GM18868 (cell line): ENCODE results near the gene GALNTL6.
A peak's percentile ranks its signal among the peaks of the same experiment; 100 is the strongest.

Experiments used
- ATAC-seq: cut with Tn5 transposase; IDR thresholded peaks from one replicate; pipeline ENCODE4 v1.9.1; 2021; ENCODE audit warnings: mild to moderate bottlenecking, moderate library complexity; ENCODE audit not compliant: unreplicated experiment

The GALNTL6 gene

DNA sequence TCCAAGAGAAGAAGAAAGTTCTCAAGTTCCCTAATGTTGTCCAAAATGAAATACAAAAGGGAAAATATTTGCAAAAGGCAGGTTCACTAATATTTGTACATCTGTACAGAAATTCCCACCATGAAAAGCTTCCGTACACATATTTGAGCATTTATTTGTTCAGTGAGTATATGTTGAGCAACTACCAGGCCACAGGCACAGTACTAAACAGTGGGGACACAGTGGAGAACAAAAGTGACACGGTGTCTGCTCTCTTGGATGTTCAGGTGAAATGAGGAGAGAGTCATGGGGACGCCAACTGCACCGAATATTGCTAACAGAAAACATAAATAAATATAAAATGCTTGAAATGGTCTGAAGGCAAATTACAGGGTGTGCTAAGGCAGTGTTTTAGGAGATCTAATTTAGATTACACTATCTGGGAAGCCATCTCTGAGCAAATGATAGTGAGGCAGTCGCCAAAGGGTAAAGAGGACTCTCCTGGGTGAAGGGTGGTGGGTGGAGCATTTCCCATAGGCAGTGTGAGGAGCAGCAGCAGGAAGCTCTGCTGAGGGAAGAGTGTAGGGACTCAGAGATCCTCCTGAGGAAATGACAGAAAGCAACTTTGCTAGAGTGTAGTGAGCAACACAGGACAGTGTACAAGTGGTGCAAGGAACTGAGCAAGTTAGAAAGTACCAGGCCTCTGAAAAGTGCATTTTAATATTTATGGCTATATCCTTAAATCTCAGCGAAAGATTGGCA, 375.2 kb downstream of the GALNTL6 start:
- ATAC-seq, result no peak

DNA sequence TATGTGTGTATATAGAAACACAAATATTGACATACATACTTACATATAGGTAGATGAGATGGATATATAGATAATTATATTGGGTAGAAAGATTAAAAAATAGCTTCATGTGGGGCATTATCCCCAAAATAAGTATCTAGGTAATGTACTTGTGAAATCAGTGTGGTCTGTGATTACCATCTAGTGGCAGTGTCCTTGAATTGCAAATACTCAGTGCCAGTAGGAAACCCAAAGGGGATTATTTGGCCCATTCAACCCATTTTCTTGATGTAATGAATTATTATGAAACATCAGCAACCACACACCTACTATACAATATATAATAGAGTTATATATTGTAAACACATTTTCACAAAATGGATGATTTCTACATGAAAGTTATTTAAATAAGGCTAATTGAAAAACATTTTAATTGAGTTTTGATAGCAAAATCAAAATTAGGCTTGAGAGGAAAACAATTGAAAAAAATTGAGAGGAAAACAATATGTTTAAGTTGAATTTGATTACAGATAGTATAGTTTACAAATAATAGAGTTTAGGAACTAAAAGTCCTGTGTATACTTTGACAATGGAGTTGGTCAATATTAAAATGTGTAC, 389.4 kb downstream of the GALNTL6 start:
- peak; percentile 80 for ATAC-seq

DNA sequence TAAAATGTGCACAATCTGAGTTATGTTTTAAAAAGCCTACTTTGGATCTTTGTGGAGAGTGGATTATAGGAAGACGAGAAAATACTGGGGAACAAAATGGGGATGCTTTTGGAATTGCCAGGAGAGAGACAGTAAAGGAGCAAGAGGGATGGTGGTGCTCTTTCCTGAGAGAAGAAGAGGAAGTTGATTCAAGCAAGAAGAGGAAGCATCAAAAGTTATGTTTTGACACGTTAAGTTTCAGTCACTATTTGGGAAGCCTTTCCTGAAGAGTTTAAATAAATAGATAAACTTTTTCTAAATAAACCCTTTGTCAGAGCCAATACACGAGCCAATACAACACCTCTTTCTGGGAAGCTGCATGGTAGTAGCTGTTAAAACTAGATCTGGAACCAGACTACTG, 394.1 kb downstream of the GALNTL6 start:
- ATAC-seq, result no peak

DNA sequence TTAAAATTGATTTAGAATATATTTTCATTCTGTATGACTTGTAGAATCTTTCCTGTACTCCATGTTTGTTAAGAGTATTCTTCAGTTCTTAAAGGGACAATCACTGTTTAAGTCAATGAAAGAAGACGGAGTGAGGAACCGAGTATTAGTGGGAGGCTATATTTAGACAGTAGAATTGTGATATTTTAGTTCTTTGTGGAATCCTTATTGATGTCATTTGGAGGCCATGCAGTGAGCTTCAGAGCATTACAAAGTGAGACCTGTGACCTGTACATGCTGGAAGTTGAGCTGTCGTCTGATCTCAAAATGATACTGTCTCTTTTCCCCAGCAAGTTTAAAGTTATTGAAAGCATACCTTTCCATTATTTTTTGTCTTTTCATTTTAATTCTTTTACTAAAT, 394.7 kb downstream of the GALNTL6 start:
- ATAC-seq, result no peak

DNA sequence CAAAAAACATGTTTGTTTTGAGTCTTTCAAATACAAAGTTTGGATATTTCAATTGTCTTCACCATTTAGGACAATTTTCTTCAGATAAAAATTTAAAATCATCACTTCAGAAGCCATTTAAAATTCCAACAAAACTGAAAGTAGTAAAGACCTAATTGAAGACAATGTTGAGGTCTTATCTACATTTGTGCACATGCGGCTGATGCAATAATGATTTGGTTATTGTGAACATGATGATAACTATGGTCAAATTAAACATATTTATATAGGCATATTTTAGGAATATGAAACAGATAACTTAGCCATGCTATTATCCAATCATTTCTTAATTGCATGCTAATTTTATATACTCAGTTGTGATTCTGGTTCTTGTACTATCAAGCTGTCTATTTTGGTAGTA, 407.5 kb downstream of the GALNTL6 start:
- ATAC-seq, result no peak

DNA sequence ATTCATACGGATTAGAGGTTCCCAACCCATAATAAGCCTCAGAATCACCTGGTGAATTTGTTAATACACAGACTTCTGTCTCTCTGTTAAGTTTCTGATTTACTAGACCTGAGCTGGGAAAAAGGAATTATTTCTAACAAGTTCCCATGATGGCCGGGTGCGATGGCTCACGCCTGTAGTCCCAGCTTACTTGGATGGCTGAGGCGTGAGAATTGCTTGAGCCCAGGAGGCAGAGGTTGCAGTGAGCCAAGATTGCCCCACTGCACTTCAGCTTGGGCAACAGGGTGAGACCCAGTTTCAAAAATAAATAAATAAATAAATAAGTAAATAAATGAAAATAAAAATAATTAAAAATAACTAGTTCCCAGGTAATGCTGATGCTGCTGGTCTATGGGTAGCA, 412.3 kb downstream of the GALNTL6 start:
- no peak for ATAC-seq

DNA sequence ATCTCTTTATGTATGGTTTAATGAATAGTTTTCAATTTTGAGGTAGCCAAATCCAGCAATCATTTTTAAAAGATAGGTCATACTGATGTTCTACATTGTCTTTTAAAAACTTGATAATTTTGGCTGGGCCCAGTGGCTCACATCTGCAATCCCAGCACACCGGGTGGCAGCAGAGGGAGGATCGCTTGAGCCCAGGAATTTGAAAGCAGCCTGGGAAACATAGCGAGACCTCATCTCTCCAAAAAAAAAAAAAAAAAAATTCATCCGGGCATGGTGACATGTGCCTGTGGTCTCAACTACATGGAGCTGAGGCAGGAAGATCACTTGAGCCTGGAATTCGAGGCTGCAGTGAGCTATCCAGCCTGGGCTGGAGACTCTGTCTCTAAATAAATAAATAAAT, 419.8 kb downstream of the GALNTL6 start:
- no peak for ATAC-seq

DNA sequence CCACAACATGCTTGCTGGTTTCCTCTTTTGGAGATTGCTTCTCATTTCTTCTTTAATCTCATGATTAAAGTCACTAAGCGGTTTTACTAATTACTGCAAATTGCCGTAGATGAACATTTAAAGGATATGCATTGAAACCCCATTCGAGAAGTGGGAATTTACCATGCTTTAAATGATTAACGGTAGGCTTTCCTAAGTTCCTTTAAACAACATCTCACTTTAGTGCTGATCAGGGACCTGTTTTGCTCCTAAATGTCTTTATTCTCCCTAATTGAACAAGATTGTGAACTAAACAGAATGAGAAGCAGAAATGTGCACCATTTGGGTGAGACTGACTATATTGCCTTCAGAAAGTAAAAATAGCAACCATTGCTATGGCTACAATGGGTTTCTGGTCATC, 430.3 kb downstream of the GALNTL6 start:
- ATAC-seq, result no peak

DNA sequence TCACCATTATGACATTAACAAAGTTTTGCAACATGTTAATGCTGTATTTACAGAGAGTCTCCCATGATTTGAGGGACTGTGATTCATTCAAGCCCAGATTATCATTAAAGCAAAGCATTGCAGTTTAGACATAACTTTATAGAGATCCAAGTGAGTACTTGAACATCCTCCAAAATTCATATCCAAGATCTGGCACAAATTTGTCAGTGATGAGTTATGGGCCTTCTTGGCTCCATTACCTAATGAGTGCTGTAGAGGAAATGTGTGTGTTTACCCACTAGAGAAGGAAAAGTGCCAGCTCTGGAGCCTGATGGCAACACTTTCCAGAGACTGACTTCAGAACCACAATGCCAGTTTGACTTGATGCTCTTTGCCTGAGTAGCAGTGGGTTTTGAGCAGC, 432.3 kb downstream of the GALNTL6 start:
- ATAC-seq, result no peak

DNA sequence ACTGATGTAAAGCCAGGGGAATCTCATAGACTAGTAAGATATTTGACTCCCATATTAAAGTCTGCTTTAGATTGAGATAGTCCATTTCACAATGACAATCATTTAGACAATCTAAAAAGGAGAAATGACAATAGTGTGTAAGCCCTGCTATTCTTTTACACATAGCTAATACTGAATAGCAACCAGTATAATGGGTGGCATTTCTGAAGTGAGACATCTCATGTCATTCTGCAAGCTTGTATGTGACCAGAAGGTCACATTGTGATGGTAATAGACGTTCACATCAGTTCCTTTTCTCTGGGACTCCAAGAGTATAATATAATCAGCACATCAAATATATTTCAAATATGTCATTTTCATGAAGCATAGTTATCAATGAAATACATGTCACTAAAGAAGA, 440.2 kb downstream of the GALNTL6 start:
- ATAC-seq, result no peak

DNA sequence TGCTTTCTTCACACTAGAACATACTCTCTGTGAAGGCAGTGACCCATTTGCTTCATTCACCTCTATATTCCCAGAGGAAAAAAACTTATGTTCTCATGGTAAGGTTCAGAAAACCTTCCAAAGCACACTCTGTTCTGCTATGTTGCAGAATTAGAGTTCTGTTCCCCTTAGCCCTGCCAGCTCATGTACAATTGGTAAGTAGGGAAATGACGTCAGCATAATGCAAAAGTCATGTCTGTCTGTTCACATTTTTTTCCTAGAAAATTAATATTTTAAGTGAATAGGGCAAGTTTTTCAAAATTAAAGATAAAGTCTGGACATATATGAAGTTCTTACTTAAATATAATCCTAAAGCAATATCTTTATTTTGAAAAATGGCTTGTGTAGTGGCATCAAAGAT, 443.6 kb downstream of the GALNTL6 start:
- no peak for ATAC-seq

DNA sequence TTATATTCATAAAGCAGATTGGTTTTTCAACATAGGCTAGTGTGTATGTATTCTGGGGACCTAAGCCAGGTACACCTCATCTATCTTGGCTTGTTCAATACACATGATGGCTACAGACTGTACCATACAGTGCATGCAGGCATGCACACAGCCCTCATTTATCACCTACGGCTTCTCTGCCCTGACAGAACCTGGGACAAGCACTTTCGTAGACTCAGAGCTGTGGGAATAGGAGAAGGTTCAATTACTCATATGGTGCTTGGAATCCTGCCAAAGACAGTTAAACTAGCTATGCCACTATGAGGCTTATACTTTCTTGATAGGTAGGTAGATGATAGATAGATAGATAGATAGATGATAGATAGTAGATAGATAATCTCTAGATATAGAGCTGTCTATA, 457.2 kb downstream of the GALNTL6 start:
- ATAC-seq, result no peak

DNA sequence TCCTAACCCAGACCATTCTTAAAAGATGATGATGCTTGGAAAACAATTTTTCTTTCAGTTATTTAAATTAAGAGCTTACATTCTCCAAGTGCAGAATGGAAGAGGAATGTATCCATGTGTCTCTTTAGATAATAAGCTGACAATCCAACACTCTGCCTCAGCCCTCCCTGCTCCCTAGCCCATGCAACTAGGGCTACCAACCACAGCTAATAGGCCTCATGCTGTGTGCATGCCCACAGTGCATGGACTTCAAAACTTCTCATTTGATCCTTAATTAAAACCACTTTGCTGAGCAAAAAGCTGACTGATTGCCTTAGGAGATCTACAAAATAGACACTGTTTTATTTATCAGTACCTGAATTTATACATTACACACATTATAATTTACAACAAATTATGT, 473.9 kb downstream of the GALNTL6 start:
- ATAC-seq, result no peak

DNA sequence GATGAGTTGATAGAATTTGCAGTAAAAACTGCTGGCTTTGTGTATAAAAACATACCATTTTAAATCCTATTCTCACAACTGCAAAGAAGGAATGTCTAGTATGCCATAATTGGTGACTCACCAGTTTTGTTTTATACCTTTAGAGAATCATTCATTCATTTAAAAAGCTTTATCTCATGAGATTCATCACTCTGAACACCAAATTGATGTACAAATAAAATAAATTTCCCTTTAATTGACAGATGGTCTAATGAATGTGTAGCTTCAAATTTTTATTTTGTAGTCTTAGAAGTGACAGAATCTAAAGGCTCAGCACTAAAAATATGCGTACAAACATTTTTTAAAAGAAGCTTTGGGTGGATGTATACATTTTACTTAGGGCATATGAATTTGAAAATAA, 492.5 kb downstream of the GALNTL6 start:
- ATAC-seq, result no peak

DNA sequence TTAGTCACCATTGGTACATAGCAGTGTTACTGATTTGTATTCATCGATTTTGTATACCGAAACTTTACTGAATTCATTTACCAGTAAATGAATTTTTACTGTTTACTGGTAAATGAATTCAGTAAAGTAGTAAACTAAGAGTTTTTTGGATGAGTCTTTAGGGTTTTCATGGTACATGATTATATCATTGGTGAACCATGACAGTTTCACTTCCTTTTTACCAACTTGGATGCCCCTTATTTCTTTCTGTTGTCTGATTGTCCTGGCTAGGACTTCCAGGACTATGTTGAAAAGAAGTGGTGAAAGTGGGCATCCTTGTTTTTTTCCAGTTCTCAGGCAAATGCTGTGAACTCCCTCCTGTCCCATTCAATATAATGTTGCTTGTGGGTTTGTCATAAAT, 494.9 kb downstream of the GALNTL6 start:
- ATAC-seq, result peak; percentile 75

DNA sequence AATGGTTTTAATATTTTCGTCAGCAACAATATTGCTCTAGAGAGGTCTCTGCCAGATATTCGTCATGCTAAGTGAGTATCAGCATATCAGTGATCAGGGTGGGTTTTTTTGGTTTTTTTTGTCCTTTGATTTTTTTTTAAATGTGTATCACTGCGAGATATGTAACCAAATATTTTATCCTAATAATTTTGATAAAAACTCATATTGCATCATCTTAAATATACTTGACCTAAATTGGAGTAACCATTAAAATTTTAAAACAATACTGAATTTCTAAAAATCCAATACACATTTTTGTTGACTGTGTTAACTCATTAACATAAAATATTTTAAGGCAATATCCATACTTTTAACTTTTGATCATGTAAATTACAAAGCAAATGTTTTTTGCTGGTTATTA, 498.5 kb downstream of the GALNTL6 start:
- ATAC-seq, result no peak

DNA sequence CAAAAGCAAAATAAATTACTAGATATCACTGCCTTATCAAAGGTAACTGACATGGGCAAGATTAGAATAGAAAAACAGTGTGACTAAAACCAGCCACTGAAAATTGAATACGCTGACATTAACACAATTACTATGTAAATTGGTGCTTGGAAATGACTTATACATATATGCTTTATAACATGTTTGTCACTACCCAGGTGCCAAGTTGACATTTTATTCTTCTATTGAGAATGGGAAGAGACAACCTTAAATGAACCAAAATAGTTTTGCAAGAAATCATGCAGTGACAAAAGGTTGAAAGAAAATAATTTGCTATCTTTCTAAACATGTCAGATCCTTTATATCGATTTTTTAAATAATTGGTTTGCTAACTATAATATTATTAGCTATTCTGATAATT, 510.1 kb downstream of the GALNTL6 start:
- no peak for ATAC-seq

DNA sequence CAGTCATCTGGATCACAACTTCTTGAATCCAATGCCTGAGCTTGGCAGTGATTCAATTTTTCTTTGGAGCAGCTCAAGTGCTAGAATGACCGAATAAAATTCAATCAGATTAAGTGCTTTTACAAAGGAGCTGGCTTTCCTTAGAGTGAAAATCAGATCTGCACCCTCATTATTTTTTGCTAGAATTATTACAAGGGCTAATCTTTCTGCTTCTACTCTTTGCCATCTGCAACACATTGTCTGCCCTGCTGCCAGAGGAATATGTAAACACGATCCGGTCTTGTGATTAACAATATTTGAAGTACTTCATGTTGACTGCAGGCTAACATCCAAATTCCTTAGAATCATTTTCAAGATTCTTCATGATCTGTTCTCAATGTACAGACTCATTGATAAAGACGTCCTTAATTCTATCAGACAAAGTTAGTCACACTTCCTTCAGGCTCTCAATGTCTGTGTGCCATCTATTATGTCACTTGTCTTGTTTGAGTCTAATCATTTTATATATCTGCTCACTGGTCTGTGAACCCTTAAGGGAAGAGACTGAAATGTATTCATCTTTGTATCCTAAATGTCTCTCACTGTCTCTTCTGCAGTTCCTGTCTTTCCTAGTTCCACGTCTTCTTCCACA, 531.2 kb downstream of the GALNTL6 start:
- no peak for ATAC-seq

DNA sequence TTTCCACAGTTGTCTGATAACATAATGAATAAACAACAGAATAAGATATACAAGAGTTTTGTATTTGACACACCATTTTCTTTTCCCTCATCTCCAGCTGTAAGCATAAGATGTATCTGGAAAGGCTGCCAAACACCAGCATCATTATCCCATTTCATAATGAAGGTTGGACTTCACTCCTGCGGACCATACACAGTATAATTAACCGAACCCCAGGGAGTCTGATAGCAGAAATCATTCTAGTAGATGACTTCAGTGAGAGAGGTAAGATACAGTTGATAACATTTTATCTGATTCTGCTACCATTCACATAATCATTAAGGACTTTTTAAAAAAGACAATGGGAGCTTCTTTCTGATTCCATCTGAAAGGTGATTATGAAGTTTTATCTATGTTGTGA, 535.2 kb downstream of the GALNTL6 start:
- ATAC-seq, result no peak

DNA sequence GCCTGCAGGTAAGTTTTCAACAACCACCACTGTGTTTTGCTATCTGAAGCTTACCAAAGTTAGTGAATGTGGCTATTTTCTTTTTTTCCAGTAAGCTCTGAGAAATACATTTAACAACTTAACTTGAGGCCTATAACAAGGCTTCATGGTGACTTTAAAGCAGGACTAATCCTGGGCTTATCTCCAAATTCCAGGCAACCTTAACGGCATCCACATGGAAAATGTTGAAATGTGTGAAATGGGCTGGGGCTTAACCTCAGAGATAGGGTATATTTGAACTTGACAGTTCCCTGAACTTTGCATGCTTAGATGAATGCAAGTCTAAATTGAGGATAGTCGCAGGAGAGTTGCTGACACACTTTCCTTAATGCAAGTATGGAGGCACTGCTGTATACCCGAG, 539.2 kb downstream of the GALNTL6 start:
- no peak for ATAC-seq

DNA sequence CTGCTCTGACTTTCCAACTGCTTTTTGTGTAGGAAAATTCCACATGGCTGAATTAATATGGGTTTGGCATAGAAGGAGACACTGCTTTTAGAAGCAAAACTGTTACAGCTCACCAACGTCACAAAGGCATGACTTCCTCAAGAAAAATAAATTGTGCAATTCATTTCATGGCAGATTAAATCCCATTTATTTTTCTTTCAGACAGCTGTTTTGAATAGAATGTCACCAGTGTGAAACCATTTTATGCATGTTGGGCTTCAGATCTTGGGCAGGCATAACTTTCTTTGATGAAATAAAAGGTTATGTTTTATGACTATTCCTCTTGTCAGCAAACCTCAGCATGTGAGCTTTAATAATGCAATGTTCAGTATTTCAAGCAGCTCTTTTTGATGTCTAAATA, 542.8 kb downstream of the GALNTL6 start:
- no peak for ATAC-seq

DNA sequence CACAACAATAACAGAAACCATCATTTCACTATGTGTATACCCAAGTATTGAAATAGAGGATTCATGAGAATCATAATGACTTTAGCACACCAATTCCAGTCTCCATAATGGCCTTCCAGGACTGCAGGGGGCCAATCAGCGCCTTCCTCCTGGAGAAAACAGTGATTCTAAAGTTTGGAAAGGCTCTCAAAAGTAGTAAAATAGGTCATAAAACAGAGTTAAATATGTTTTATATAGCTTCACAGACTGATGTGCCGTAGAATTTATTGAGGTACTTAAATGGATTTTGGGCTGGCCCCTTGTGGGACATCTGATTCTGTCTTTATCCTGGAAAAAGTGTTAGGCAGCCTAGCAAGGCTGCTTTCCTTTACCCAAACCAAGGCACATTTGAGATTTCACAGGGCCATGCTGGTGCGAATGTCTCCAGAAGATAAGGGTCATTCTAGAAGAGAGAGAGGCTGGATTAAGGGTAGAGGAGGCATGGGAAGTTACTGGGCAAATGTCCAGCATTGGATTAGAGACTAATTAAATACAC, 543.9 kb downstream of the GALNTL6 start:
- ATAC-seq, result no peak
